Stimulated activated CD4-positive, alpha-beta T cell treated with anti-CD3 and anti-CD28 coated beads, Interleukin-1b, Interleukin-23, amount 100 ng/mL, for 4 hours (primary cell): ENCODE data around the gene NOVA1.
"Not testable (repeated sequence)": the region's sequence is repeated elsewhere in the genome, so short reads cannot be mapped to it uniquely, and the experiment has no call there.

Experiments
- DNase-seq, 2 donors: peaks; one replicate each; pipeline ENCODE4 v3.0.0-alpha.2; 2020; ENCODE audit warnings: low read depth in 2 of 2

The NOVA1 gene, protein sequence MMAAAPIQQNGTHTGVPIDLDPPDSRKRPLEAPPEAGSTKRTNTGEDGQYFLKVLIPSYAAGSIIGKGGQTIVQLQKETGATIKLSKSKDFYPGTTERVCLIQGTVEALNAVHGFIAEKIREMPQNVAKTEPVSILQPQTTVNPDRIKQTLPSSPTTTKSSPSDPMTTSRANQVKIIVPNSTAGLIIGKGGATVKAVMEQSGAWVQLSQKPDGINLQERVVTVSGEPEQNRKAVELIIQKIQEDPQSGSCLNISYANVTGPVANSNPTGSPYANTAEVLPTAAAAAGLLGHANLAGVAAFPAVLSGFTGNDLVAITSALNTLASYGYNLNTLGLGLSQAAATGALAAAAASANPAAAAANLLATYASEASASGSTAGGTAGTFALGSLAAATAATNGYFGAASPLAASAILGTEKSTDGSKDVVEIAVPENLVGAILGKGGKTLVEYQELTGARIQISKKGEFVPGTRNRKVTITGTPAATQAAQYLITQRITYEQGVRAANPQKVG

GRCh38 chr14:26597589-26598080, at the start of gene NOVA1:
Gene NOVA1, minus strand, starts transcription at chr14:26598033. Its CDS starts 597 bp downstream, at chr14:26597436.
- DNase-seq = no peak

DNA sequence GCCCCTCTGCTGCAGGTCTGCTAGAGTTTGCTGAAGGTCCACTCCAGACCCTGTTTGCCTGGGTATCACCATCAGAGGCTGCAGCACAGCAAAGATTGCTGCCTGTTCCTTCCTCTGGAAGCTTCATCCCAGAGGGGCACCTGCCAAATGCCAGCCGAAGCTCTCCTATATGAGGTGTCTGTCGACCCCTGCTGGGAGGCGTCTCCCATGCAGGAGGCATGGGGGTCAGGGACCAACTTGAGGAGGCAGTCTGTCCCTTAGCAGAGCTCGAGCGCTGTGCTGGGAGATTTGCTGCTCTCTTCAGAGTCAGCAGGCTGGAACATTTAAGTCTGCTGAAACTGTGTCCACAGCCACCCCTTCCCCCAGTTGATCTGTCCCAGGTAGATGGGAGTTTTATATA, 47.2 kb upstream of the NOVA1 start:
- not testable (repeated sequence) for DNase-seq

GRCh38 chr14:26636561-26636960, 38.7 kb upstream of the NOVA1 start:
- no peak for DNase-seq

- not testable (repeated sequence) for DNase-seq
These were observed 37.1 kb upstream of the NOVA1 start for GRCh38 chr14:26634946-26635345.

DNA sequence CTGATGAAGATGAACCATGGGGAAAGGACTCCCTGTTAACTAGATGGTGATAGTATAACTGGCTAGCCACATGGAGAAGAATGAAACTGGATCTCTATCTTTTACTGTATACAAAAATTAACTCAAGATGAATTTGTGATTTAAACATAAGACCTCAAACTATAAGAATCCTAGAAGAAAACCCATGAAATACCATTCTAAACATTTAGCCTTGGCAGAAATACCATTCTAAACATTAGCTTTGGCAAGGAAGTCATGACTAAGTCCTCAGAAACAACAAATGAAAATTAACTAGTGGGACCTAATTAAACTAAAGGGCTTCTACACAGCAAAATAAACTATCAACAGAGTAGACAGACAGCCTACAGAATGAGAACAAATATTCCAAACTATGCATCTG, 28.4 kb upstream of the NOVA1 start:
- DNase-seq = no peak

DNA sequence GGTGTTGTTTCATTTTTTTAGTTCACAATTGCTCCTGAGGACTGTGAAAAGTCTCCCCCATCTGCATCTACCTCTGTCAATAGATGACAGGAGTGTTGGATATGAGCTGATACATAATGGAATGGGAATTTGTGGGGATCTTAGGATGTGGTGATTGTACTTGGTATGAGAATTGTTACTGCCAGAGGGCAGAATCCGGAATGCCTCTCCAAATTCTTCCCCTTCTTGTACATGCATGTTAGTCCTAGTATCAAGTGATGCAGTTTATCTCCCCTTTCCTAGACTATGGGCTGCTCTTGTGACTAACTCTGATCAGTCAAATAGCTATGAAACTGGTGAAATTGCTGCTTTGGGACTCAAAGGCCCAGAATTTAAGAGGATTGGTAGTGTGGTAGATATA, 24.8 kb upstream of the NOVA1 start:
- no peak for DNase-seq

- no peak for DNase-seq
These were observed 24.2 kb upstream of the NOVA1 start for GRCh38 chr14:26621807-26622560.

GRCh38 chr14:26621364-26621763, 23.5 kb upstream of the NOVA1 start:
- DNase-seq = no peak

- no peak for DNase-seq
These were observed 13.4 kb upstream of the NOVA1 start for GRCh38 chr14:26611259-26611658.

GRCh38 chr14:26606729-26607312, 9.0 kb upstream of the NOVA1 start:
- DNase-seq = no peak

DNA sequence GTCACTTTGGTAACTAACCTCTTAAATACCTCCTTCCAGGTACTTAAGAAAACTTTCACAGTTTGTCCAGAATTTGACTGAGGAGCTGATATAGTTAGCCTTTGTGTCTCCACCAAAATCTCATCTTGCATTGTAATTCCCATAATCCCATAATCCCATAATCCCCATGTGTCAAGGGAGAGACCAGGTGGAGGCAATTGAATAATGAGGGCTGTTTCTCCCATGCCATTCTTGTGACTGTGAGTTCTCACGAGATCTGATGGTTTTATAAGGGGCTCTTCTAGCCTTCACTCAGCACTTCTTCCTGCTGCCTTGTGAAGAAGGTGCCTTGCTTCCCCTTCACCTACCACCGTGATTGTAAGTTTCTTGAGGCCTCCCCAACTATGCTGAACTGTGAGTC, 7.8 kb upstream of the NOVA1 start:
- DNase-seq = no peak

GRCh38 chr14:26602902-26603301, 5.1 kb upstream of the NOVA1 start:
- DNase-seq = no peak

GRCh38 chr14:26601856-26602255, 4.0 kb upstream of the NOVA1 start:
- no peak for DNase-seq

DNA sequence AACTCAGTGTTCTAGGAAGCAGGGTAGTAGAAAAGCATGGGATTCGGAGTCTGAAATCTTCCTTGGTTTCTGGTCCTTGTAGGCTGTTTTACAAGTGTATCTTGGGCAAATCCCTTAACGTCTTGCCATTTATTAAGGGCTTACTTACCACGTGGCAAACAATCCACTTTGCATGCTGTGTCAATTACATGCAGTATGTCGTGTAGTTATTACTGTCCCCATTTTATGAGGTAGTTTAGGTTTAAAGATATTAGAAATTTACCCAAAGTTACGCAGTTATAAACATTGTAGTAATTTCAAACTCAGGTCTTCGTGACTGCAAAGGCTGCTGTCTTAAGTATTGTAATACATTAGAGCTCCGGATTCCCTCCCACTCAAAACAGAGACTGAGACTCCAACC, 1.5 kb upstream of the NOVA1 start:
- no peak for DNase-seq

- DNase-seq = no peak
These were observed 869 bp upstream of the NOVA1 start for GRCh38 chr14:26598672-26599131.

DNA sequence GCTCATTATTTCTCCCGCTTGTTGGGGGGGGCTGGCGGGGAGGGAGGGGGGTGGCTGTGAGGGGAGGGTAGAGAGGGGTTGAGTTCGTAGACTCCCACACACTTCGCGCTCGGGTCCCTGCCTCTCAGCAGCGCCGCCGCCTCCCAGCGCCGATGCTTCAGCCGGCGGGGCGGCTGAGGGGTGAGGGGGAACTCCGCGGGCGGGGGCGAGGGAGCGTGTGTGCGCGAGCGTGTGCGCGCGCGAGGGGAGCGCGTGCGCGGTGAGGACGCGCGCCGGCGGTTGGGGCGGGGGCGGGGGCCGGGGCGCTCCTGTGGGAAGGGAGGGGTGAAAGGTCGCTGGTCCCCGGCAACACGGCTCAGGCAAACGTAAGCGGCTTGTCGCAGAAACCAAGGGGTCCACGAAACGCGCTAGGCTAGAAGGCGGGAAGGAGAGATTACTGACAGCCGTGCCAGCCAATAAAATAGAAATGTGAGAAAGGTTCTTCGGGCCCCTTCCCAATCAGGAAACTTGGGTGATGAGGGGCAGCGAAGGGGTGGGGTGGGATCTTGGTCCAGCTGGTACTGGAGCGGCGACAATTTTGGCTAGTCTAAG, 343 bp upstream of the NOVA1 start:
- DNase-seq = no peak

DNA sequence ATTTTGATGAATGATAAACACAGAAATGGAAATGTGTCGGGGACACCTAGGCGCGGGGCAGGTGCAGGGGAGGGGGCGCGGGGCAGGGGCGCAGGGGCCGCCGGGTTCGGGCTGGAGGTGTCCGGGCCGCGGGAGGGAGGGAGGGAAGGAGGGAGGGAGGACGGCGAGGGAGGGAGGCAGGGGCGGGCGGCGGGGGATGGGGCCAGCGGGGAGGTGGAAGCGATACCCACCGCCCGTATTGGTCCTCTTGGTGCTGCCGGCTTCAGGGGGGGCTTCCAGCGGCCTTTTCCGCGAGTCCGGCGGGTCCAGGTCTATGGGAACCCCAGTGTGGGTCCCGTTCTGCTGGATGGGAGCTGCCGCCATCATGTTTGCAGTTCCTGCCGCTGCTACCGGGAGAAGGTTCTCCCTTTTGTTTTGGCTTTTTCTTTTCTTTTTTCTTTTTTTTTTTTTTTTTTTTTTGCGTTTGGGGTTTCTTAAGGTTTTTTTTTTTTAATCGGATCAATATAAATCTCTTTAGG, 703 bp downstream of the NOVA1 start:
- no peak for DNase-seq

DNA sequence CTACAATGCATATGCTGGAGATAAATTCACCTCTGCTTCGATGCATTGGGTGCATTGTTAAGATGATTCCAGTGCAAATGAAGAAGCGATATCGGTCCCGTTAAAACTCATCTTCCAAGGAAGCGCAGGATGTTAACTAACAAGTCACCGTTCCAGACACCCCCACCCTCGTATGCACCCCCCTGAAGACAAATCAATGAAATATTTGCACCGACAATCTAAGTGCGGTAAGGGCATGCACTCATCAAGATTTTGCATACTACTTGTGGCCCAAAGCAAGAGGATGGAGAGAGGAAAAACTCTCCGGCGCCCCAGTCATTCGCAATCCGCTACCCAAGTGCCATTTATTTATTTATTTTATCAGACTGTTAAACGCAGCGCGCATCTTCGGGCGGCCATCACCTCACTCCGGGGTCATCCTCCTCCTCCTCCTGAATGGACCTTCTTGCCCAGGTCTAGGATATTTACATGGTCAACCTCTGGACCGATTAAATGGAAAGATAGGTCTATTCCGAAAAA, 1.2 kb downstream of the NOVA1 start:
- no peak for DNase-seq

- DNase-seq = no peak
These were observed 1.8 kb downstream of the NOVA1 start for GRCh38 chr14:26595926-26596542.

- no peak for DNase-seq
These were observed 2.9 kb downstream of the NOVA1 start for GRCh38 chr14:26594756-26595545.
